ENCODE results near the gene TGFB1.
A peak's percentile ranks its signal among the peaks of the same experiment; 100 is the strongest.

Gene TGFB1

GRCh38 chr19:41353466-41354342 is at the start of gene TGFB1:
Gene TGFB1, minus strand, starts transcription at chr19:41353922. Its CDS starts 878 bp downstream, at chr19:41353044.
- DNase-seq (ENCODE audit: low read depth): peak; percentile 82
- peak; percentile 80 for TF ChIP-seq CTCF (IDR thresholded peaks at IDR 0.05; ENCODE audit: insufficient read depth, low read depth, low read length, missing control alignments)

GRCh38 chr19:41402010-41402409 is 48.3 kb upstream of the TGFB1 start:
- no peak for TF ChIP-seq CTCF (IDR thresholded peaks at IDR 0.05; ENCODE audit: insufficient read depth, low read depth, low read length, missing control alignments)
- no peak for DNase-seq (ENCODE audit: low read depth)
- no peak overlapping the region for H3K4me3 ChIP-seq (ENCODE audit: low read length)

More at GRCh38 chr19:41353466-41354342, at the start of gene TGFB1:
- H3K4me3 ChIP-seq (ENCODE audit: low read length): peak within 1 kb of the TSS; percentile 75

- DNase-seq (ENCODE audit: low read depth): no peak
- no peak overlapping the region for H3K4me3 ChIP-seq (ENCODE audit: low read length)
- no peak for TF ChIP-seq CTCF (IDR thresholded peaks at IDR 0.05; ENCODE audit: insufficient read depth, low read depth, low read length, missing control alignments)
Measured at GRCh38 chr19:41401483-41401882, 47.8 kb upstream of the TGFB1 start.

GRCh38 chr19:41399525-41399924 is 45.8 kb upstream of the TGFB1 start:
- no peak for DNase-seq (ENCODE audit: low read depth)
- no peak overlapping the region for H3K4me3 ChIP-seq (ENCODE audit: low read length)
- no peak for TF ChIP-seq CTCF (IDR thresholded peaks at IDR 0.05; ENCODE audit: insufficient read depth, low read depth, low read length, missing control alignments)

GRCh38 chr19:41399091-41399490 is 45.4 kb upstream of the TGFB1 start:
- DNase-seq (ENCODE audit: low read depth): no peak
- H3K4me3 ChIP-seq (ENCODE audit: low read length): peak overlapping the region; percentile 95
- TF ChIP-seq CTCF (IDR thresholded peaks at IDR 0.05; ENCODE audit: insufficient read depth, low read depth, low read length, missing control alignments): no peak

- no peak for TF ChIP-seq CTCF (IDR thresholded peaks at IDR 0.05; ENCODE audit: insufficient read depth, low read depth, low read length, missing control alignments)
- DNase-seq (ENCODE audit: low read depth): no peak
- peak overlapping the region; percentile 95 for H3K4me3 ChIP-seq (ENCODE audit: low read length)
Measured at GRCh38 chr19:41398598-41398997, 44.9 kb upstream of the TGFB1 start.

GRCh38 chr19:41398050-41398418 is 44.3 kb upstream of the TGFB1 start:
- DNase-seq (ENCODE audit: low read depth): no peak
- no peak for TF ChIP-seq CTCF (IDR thresholded peaks at IDR 0.05; ENCODE audit: insufficient read depth, low read depth, low read length, missing control alignments)
- peak overlapping the region; percentile 95 for H3K4me3 ChIP-seq (ENCODE audit: low read length)

All from epithelial cell of esophagus (primary cell).